ENCODE results near the gene MKLN1.

MKLN1 gene

GRCh38 chr7:131312838-131313237 lies 14.8 kb upstream of the MKLN1 start:
- DNase-seq (ENCODE audit: low read depth in 2 of 2) = no peak
- TF ChIP-seq CTCF (IDR thresholded peaks at IDR 0.05; ENCODE audit: low read depth, low read length) = no peak
- H3K4me3 ChIP-seq (replicated peaks in 1 of 2; ENCODE audit: low read depth in 2 of 2, low read length in 2 of 2) = no peak overlapping the region

- TF ChIP-seq CTCF (IDR thresholded peaks at IDR 0.05; ENCODE audit: low read depth, low read length) = no peak
- H3K4me3 ChIP-seq (replicated peaks in 1 of 2; ENCODE audit: low read depth in 2 of 2, low read length in 2 of 2) = no peak overlapping the region
- DNase-seq (ENCODE audit: low read depth in 2 of 2) = no peak
Measured at GRCh38 chr7:131320603-131321002, 7.1 kb upstream of the MKLN1 start.

GRCh38 chr7:131321656-131322055 lies 6.0 kb upstream of the MKLN1 start:
- DNase-seq (ENCODE audit: low read depth in 2 of 2) = no peak
- TF ChIP-seq CTCF (IDR thresholded peaks at IDR 0.05; ENCODE audit: low read depth, low read length) = no peak
- no peak overlapping the region for H3K4me3 ChIP-seq (replicated peaks in 1 of 2; ENCODE audit: low read depth in 2 of 2, low read length in 2 of 2)

GRCh38 chr7:131322061-131322460 lies 5.6 kb upstream of the MKLN1 start:
- no peak for TF ChIP-seq CTCF (IDR thresholded peaks at IDR 0.05; ENCODE audit: low read depth, low read length)
- DNase-seq (ENCODE audit: low read depth in 2 of 2) = no peak
- no peak overlapping the region for H3K4me3 ChIP-seq (replicated peaks in 1 of 2; ENCODE audit: low read depth in 2 of 2, low read length in 2 of 2)

- H3K4me3 ChIP-seq (replicated peaks in 1 of 2; ENCODE audit: low read depth in 2 of 2, low read length in 2 of 2) = no peak overlapping the region
- TF ChIP-seq CTCF (IDR thresholded peaks at IDR 0.05; ENCODE audit: low read depth, low read length) = no peak
- no peak for DNase-seq (ENCODE audit: low read depth in 2 of 2)
Measured at GRCh38 chr7:131322861-131323260, 4.8 kb upstream of the MKLN1 start.

- peak in 1 of 2 donors; percentile 11 for DNase-seq (ENCODE audit: low read depth in 2 of 2)
- H3K4me3 ChIP-seq (replicated peaks in 1 of 2; ENCODE audit: low read depth in 2 of 2, low read length in 2 of 2) = no peak overlapping the region
- TF ChIP-seq CTCF (IDR thresholded peaks at IDR 0.05; ENCODE audit: low read depth, low read length) = no peak
Measured at GRCh38 chr7:131325179-131325840, 2.4 kb upstream of the MKLN1 start.

- DNase-seq (ENCODE audit: low read depth in 2 of 2) = no peak
- H3K4me3 ChIP-seq (replicated peaks in 1 of 2; ENCODE audit: low read depth in 2 of 2, low read length in 2 of 2) = peak overlapping the region in 1 of 2 donors; percentile 90
- TF ChIP-seq CTCF (IDR thresholded peaks at IDR 0.05; ENCODE audit: low read depth, low read length) = no peak
Measured at GRCh38 chr7:131326576-131326975, 1.1 kb upstream of the MKLN1 start.

Data from cardiac fibroblast (primary cell).